Kidney capillary endothelial cell (primary cell): ENCODE data around the gene ARL6.
"Not testable (repeated sequence)": the region's sequence is repeated elsewhere in the genome, so short reads cannot be mapped to it uniquely, and the experiment has no call there.

Source experiments
- DNase-seq: peaks from one replicate; pipeline ENCODE4 v3.0.0-alpha.2; 2018; ENCODE audit warnings: low spot score

The ARL6 gene

DNA sequence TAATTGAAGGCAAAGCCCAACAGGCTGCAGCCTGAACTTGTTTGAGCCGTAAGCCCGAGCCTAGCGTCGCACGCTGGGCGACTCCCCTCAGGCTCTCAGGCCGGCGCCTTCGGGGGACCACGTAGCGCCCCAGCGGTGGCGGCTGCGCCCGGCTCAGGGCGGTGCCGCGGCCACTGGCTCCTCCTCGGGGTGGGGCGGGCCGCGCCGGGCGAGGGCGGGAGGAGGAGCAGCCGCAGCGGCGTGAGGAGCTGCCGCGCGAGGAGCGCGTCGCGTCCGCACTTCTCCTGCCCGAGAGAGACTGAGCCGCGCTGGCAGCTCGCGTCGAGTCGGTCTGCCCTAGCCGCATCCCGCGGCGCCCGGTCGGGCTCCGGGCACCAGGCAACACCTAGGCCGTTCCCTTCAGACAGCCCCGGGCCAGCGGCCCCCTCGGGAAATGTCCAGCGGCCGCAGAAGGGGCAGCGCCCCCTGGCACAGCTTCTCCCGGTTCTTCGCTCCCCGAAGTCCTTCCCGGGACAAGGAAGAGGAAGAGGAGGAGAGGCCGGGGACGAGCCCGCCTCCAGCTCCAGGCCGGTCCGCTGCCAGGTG is 57.3 kb downstream of the ARL6 start, which contains the start of gene CRYBG3:
TSS of gene CRYBG3 (plus strand) at position 238 of the 585 bp plus-strand sequence. CDS start at position 434, 196 bp downstream.
- DNase-seq, result peak; percentile 70

DNA sequence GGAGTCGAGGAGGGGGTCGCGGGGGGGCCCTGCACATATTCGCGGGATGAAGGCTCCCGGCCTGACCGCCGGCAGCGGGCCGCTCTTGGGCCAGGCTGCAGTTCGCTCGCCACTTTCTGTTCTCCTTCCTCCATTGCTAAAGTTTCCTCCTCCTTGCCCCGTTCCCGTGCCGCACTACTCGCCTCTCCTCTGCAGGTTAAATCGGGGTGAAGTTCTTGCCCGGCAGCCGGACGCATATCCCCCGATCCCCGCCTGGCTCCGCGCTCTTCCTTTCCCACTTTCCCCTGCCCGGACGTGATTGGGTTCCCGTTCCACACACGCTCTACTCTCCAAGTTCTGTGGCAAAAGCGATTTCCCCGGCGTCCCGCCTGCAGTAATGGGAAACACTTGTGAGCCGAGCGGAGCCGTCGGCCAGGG is 57.8 kb downstream of the ARL6 start:
- peak; percentile 47 for DNase-seq

DNA sequence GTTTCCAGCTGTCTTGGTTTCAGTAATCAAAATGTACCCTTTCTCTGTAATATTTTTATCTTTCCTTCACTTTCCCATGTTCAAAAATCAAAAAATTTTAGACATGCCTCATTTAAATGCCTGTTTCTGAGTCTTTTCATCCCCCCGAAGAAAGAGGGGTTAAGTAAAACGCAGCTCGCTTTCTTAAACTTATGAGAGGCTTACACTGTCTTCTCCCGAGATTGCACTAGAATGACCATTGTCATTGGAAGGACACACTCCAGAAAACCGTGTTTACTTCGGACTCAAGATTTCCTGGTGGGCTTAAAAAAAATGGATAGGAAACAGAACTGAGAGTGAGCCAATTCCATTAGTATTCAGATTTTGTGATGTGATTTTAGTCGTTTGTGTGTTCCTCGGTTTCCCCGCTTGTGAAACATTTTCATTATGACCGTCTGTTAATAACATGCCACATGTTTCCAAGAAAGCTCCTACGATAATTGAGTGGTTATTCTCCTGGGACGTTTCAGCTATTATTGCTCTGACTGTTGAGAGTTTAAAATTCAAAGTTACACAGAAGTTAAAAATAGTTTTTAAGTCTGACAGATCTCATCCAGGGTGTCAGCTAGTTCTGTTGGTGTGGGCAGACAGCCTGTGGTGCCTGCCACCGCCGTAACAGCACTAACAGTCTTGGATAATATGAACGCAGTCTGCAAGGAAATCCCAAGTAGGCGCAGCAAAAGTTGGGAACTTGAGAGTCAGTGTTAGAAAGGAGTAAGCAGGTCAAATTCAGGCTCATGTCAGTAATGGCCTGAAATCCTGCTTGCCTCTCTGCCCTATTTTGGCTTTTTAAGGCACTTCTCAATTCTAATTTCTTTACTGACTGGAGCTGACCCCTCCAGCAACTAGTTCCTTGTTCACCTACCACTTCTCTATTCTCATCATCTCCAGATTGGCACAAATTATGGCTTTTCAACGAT is 58.8 kb downstream of the ARL6 start:
- DNase-seq, result peak; percentile 20

DNA sequence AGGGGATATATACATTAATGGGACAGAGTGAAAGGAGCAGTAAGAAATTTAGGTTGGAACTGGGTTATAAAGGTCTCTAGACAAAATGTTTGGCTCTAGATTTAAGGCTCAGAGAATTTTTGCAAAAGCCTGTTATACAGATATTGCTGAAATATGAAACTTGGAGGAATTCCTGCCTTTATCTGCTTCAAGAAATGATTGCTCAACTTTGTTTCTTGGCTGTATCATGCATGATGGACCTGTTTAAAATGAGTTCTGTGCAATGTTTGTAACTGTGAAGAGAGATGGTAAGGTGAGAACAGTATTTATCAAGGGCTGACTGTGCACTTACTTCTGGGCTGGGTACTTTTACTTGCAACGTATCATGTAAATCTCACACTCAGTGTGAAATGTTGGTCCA is 60.5 kb downstream of the ARL6 start:
- DNase-seq, result no peak

DNA sequence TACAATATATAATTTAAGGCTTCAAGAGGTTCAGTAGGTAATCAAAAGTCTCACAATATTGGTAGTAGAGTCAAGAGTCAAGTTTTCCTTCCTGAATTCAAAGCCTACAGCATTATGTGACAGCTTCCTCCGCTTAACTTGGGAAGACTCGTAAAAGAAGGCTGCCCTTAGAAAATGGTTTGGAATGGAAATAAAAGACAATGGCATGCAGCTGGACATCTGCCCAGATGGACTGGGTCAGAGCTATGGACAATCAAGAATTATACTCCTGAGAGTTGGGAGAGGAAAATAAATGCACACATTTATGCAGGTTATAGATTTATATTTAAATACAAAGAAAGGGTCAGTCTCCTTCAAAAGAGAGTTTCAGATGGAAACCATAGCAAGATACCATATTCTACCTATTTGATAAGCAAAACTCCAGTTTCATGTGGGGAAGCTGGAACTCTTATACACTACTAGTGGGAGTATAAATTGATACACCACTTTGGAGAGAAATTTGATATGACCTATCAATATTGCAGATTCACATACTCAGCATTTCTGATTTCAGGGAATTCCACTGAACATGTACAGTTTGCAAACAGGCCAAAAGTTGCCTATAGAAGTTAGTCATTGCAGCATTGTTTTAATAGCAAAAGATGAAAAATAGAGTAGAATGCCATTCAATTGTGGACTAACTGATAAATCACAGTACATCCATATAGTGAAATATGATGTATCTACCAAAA is 63.3 kb downstream of the ARL6 start:
- DNase-seq, result no peak

GRCh38 chr3:97829198-97829597 is 64.6 kb downstream of the ARL6 start:
- no peak for DNase-seq

- DNase-seq, result no peak
These were observed 66.1 kb downstream of the ARL6 start for GRCh38 chr3:97830638-97831037.

- DNase-seq, result no peak
These were observed 66.6 kb downstream of the ARL6 start for GRCh38 chr3:97831140-97831539.

DNA sequence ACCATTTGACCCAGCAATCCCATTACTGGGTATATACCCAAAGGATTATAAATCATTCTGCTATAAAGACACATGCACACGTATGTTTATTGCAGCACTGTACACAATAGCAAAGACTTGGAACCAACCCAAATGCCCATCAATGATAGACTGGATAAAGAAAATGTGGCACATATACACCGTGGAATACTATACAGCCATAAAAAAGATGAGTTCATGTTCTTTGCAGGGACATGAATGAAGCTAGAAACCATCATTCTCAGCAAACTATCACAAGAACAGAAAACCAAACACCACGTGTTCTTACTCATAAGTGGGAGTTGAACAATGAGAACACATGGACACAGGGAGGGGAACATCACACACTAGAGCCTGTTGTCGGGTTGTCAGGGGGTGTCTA is 68.6 kb downstream of the ARL6 start:
- DNase-seq, result not testable (repeated sequence)

GRCh38 chr3:97835761-97836160 is 71.2 kb downstream of the ARL6 start:
- DNase-seq, result no peak

GRCh38 chr3:97838393-97838792 is 73.8 kb downstream of the ARL6 start:
- DNase-seq, result no peak

- no peak for DNase-seq
These were observed 75.4 kb downstream of the ARL6 start for GRCh38 chr3:97839944-97840343.

DNA sequence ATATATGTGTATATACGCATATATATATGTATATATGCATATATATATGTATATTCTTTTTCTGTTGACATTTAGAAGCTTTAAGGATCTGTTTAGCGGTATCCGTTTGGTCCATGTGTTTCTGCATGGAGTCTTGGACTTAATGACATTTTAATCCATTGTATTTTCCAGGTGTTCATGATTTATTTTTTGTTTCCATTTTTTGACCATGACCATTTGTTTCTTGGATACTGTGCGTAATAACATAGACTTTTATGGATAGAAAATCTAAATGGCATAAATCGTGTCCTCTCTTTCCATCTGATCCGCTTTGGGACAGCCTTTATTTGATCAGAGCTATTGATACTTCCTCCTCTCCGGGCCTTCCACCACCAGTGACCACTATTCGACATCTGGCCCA is 76.7 kb downstream of the ARL6 start:
- no peak for DNase-seq

DNA sequence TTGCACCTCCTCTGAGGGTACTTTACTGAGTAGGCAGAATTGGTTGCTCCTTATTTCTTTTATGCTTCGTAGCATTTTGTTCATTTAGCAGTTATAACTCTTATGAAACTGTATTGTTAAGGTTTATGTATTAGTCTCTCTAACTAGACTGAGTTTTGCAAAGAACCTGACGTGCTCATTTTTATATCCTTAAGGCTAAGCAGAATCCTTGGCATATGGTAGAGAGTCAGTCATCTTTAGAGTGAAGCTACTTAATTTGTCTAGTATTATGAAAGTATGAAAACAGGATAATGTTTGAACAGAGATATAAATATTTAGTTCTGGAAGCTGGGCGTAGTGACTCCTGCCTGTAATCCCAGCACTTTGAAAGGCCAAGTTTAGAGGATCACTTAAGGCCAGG is 77.4 kb downstream of the ARL6 start:
- DNase-seq, result no peak

DNA sequence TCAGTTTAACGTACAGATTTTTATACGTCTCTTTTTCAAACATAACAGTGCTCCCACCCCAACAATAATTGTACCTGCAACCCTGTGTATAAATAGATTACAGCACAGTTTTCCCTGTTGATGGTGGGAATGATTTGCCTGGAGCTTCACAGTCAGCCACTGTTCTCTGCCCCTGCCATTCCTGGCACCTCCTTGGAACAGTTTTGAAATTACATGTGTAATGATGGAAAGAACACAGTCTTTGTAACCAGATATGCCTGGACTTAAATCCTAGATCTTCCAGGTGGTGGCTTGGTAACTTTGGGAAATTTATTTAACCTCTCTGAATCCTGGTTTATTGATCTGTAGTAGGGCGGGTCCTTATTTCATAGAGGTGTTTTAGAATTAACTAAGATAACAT is 84.2 kb downstream of the ARL6 start:
- DNase-seq, result no peak
